DMS114 treated with DMSO at 0.1 percent for 48 hours (cell line): ENCODE data around the gene ZNF70.
"Not testable (repeated sequence)": the region's sequence is repeated elsewhere in the genome, so short reads cannot be mapped to it uniquely, and the experiment has no call there.

ENCODE experiments used
- DNase-seq: peaks from one replicate; lab custom pipeline; 2025; ENCODE audit not compliant: unreplicated experiment; lab: John Stamatoyannopoulos, UW

ZNF70 gene

DNA sequence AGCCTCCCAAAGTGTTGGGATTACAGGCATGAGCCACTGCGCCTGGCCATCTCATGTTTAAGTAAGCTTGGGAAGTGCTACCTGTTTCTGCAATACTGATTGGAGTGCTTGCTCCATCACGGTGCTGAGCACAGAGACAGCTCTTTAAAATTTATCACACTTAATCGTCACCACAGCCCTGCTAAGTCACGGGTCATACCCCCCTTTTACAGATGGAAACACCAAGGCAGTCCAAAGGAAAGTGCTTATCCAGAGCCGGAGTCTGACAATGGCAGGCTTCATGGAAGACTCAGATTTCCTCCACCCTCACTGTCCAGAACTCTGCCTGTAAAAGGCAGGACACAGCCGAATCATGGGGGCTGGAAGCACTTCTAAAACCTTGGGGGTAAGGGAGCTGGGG lies 9.1 kb upstream of the ZNF70 start:
- no peak for DNase-seq

DNA sequence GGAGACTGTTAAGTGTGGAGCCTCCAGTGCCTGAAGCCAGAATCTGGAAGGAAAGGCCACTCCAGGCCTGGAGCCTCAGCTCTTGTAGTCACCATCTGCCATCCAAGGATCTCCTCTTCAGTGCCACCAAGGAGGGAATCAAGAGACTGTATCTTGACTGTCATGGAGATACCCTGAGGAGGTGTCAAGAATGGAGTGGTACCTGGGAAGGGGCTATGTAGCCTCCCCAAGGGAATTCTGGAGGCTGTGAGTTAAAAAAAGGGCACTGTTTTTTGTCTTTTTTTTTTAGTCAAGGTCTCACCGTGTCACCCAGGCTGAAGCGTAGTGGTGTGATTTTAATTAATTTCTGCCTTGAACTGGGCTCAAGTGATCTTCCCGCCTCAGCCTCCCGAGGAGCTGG lies 8.7 kb upstream of the ZNF70 start:
- no peak for DNase-seq

DNA sequence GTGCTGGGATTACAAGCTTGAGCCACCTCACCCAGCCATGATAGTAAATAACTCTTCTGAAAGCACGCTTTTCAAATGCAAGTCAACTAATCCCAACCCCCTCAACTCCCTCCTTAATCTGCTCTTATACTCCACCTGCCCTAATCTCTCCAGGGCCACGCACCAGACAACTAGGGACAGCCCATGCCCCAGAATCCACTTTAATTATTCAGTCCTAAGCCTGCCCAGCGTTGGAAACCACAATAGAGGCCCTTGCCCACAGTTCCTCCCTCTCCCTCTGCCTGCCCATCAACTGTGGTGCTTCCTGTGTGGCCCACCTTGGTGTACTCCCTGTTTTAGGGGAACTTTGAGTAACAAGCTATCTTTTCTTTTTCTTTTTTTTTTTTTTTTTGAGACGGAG lies 6.0 kb upstream of the ZNF70 start:
- no peak for DNase-seq

DNA sequence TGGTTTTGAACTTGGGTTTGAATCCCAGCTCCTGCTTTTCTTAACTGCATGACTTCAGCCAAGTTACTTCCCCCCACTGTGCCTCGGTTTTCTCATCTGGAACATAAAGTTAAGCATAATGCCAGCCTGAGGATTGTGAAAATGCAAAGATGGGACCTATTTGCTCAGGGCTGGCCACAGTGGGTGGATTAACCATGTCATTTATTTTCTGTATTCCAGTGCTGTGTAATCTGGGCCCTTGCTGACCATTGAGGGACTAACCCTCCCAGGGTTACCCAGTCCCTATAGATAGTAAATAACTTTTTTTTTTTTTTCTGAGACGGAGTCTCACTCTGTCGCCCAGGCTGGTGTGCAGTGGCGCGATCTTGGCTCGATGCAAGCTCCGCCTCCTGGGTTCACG lies 4.8 kb upstream of the ZNF70 start:
- DNase-seq: no peak

DNA sequence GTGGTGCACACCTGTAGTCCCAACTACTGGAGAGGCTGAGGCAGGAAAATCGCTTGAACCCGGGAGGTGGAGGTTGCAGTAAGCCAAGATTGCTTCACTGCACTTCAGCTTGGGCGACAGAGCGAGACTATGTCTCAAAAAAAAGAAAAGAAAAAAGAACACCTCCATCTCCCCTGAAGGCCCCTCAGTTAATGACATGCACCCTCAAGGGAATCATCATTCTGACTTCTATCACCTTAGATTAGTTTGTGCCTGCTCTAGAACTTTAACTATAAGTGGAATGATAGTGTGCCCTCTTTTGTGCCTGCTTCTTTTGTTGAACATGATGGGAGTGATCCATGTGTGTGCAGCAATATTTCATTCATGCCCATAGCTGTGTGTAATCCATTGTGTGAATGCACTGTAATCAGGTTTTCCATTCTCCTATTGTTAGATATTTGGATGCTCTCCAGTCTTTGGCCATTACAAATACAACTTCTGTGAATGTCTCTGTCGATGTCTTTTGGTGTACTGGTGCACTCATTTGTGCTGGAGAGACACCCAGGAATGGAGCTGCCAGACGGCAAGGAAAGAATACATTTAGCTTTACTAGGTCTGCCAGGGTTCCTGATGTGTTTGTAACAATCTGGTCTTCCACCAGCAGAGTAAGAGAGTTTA lies 4.2 kb upstream of the ZNF70 start:
- DNase-seq: no peak

DNA sequence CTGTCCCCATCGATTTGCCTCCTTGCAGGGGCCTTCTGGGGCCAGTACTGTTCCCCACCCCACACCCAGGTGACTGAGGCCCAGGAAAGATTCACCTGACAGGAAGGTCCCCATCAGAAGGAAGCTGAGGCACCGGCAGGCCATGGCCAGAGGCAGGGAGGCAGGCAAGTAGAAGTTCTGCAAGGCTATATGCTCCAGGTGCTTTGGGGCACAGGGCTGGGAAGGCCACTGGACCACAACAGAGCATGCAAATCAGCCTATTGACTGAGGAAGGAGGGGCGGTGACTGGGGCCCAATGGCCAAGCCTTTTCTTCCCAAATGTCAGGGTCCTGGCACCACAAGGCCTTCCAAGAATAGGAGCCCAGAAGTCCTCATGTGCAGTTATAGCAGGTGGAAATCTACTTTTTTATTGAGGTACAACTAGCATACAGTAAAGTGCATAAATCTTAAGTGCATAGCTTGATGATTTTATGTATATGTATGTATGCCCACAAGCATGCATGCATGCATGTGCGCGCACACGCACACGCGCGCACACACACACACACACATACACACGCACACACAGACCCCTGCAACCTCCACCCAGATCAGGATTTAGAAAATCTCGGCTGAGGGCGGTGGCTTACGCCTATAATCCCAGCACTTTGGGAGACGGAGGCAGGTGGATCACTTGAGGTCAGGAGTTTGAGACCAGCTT lies 3.5 kb upstream of the ZNF70 start, which contains the start of gene VPREB3:
TSS of gene VPREB3 (minus strand) at position 206 of the 700 bp plus-strand sequence. CDS start at position 144, 62 bp downstream.
- no peak for DNase-seq

DNA sequence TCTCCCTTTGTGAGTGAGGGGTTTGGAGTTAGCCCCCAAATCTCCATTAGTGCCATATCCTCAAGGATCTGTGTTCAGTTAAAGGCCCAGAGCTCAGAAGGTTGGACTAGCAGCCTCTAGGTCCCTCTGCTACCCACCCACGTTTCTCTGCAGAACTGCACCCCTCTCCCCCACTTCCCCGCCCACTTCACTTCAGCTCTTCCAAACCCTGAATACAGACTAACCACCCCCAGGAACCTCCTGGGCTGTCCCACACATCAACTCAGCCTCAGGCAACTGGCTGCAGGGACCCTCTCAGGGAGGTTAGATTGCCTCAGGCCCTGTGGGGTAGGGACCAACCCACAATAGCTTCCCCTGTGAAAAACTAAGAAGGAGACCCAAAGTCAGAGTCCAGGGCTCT lies 2.5 kb upstream of the ZNF70 start:
- no peak for DNase-seq

DNA sequence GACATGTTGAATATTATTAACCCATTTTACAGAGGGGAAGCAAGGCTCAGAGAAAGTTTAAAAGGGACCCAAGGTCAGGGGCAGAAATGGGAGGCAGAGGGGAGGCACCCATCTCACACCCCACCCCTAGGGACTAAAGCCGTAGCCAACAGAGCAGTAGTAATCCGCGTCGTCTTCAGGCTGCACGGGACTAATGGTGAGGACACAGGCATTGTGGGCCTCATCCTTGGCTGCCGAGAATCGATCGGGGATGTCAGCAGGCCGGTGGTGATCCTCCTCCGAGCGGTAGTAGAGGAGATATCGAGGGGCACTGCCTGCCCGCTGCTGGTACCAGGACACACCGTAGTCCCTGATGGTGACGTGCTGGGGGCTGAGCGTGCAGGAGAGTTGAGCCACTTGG lies 1.8 kb upstream of the ZNF70 start:
- no peak for DNase-seq

DNA sequence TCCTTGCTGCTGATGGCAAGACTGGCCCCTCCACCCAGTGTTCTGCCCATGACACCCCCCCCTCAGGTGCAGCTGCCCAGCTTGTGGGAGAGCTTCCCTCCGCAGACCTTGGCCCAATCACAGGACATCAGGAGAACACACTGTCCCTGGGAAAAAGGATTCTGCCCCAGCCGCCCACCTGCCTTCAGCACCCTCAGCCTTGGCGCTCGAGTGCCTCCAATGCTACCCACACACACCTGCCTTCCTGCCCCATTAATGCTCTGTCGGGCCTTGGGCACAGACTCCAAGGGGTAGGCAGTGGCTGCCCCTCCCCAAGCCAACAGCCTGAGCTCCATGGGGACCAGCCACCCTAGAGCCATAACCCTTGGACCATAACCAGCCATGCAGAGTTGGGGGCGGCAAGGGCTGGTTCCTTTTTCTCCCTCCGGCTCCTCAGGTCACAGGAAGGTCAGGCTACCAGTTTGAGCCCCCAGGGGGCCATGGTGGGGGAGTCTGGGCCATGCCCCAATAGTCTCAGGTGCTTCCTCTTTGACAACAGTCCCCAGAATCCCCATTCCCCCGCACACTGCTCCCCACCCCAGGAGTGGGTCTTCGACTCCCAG lies 1.3 kb upstream of the ZNF70 start:
- no peak for DNase-seq

DNA sequence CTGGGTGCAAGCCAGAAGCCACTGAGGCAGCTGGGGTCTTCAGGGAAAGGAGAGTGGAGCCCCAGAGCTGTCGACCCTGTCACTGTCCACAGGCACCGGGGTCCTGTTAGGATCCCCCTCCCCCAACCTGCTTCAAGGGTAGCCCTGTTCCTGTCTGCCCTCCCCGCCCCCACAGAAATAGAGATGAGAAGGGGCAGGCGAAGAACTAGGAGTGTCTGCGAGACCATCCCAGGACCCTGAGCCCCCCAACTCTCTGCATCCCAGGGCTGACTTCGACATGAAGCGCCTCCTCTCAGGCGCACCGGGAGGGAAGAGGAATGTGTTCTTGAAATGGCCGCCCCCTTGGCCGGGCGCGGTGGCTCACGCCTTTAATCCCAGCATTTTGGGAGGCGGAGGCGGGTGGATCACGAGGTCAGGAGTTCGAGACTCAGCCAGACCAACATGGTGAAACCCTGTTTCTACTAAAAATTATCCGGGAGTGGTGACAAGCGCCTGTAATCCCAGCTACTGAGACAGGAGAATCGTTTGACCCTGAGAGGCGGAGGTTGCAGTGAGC lies 607 bp upstream of the ZNF70 start:
- DNase-seq: no peak

DNA sequence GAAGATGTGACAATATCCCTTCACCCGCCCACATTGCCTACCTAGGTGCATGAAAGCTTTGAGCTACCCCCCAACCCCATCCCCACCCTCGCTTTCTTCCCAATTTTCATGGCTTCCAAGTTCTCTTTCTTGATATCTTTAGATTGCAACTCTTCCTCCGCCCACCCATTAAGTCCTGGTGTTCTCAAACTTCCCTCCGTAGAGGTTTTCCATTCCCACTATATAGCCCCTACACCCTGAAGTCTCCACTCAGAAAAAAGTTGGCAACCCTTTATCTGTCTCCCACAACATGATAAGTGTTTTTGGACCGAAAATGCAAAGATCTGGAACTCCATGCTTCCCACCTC lies 572 bp downstream of the ZNF70 start:
- no peak for DNase-seq

DNA sequence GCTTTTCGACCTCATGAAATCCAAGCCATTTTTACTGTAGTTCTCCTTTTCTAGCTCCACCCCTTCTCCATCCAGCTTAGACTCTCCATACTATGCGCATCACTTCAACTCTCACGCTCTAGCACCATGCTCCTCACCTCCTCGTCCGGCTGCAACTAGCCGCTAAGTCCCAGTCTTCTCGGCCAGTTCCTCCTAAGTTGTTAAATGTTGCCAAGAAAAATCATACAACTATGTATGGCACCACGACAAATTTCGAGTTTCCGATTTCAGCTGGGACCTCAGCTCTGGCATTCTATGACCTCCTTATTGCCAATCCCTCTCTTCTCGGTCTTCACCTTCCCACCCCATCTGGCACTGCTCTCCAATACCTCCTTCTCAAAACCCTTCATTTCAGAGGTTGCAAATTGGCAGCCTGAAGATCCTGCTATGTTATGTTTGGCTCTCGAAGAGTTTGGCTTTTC lies 1.0 kb downstream of the ZNF70 start:
- DNase-seq: peak; percentile 18

DNA sequence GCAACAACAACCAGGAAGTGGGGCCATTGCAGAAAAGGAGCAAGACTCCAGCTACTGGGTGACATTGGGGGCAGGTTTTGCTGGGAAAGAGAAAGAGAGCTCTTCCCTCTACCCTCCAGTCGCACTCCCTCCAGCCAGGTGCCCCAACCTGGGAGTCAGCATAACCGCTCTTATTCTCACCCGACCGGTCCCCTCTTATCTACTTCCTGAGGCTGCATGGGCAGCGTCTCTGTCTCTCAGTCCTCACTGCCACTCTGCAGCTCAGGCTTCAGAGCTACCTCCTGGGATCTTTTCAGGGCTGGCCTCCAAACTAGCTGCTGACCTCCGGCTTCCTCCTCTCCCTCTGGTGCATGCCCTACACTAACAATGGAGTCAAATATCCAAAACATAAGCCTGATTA lies 5.1 kb downstream of the ZNF70 start:
- DNase-seq: no peak

DNA sequence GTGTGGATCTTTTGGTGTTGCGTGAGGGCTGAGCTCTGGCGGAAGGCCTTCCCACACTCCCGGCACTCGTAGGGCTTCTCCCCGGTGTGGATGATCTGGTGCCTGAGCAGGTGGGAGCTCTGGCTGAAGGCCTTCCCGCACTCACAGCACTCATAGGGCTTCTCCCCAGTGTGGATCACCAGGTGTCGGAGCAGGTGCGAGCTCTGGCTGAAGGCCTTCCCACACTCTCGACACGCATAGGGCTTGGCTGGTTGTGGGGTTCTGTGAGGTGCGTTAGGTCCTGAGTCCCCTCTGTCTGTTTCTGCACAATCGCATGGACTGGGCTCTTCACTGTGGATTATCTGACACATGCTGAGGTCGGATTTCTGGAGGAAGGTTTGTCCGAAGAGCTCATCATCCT lies 6.4 kb downstream of the ZNF70 start:
- DNase-seq: no peak

DNA sequence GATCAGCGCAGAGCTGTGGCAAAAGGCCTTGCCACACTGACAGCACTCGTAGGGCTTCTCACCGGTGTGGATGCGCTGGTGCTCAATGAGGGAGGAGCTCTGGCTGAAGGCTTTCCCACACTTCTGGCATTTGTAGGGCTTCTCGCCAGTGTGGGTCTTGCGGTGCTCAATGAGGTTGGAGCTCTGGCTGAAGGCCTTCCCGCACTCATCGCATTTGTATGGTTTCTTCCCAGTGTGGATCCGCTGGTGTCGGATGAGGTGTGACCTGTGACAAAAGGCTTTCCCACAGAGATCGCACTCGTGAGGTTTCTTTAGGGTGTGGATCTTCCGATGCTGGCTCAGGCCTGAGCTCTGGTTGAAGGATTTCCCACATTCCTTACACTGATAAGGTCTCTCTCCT lies 6.9 kb downstream of the ZNF70 start:
- DNase-seq: no peak

DNA sequence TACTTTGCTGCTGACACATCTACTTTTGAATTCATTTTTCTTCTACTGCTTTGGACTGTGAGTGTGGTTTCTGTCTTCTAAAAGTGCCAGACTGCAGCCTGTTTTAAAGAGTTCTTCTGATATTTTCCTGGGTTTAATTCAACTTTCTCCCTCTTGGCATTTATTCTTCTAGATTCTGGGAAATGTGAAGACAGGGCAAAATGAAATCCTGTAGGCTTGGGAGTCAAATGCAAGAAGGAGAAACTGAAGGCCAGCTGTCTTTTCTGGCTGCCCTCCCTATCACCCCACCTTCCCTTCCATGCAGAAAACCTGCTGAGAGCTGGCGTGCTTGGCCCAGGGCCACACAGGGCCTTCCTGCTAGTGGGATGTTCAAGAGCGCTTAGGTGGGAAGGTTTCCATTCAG lies 7.6 kb downstream of the ZNF70 start:
- DNase-seq: no peak

DNA sequence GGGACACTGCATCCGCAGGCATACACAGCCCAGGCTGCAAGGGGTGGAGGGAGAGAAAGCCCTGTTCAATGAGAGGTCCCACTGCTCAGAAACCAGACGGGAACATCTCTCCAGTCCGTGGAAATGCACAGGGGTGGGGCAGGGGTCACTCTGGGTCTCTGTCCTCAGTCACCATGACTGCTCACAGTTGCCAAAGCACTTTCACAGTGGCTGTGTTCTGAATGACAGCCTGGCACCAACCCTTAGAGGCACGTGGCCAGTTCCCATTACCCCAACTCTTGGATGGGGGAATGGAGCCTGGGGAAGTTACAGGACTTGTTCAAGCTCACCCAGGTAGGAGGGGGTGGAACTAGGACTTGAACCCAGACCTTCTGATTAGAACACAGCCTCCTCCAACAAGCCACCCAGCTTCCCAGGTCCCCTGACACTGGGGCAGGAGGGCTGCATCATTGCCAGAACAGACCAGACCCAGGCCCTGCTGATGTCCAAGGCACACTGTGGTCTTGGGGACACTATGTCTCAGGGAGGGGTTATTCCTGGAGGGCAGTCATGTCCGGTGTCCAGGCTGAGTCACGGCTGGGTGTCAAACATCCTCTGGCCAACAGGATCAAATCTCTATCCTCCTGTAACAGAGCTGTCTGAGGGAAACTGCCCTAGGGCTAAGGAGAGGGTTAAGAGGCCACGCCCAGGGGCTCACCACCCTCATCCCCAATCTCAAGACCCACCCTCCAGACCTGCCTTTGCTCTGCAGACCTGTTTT lies 8.2 kb downstream of the ZNF70 start:
- DNase-seq: no peak

DNA sequence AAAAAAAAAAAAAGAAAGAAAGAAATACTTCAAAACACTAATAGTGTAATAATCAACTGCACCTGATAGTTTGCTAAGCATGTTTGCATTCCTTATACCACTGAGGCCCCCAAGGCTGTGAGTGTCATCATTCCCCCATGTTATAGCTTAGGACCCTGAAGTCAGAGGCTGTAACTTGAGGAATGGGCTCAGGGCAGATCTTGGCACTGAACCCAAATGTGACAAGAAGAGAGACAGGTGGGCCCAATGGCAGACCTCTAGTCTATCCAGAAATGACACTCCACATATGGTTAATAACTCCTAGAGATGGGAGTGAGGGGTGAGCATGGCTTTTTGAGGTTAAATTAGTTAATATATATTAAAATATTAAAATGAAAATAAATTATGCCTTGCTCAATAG lies 13.2 kb downstream of the ZNF70 start:
- DNase-seq: no peak

DNA sequence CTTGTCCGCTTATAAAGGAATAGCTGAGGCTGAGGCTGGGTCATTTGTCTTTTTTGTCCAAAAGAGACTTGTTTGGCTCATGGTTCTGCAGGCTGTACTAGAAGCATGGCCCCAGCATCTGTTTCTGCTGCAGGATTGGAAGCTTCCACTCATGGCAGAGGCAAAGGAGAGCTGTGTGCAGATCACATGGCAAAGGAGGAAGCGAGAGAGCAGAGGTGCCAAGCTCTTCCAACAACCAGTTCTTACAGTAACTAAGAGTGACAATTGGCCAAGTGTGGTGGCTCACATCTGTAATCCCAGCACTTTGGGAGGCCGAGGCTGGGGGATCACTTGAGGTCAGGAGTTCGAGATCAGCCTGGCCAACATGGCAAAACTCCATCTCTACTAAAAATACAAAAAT lies 22.8 kb downstream of the ZNF70 start:
- not testable (repeated sequence) for DNase-seq

DNA sequence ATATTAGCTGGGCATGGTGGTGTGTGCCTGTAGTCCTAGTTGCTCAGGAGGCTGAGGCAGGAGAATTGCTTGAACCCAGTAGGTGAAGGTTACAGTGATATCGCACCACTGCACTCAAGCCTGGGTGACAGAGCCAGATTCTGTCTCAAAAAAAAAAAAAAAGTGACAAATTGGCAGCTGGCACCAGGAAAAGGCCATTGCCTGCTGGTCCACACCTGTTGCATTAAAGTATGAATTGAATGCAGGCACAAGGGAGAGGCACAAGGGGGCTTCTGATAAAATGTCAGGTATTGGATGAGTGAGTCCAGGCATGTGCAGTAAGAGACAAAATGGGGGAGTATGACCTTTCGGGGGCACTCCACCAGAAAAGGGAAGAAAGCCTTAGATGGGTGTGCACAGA lies 28.2 kb downstream of the ZNF70 start:
- DNase-seq: no peak

DNA sequence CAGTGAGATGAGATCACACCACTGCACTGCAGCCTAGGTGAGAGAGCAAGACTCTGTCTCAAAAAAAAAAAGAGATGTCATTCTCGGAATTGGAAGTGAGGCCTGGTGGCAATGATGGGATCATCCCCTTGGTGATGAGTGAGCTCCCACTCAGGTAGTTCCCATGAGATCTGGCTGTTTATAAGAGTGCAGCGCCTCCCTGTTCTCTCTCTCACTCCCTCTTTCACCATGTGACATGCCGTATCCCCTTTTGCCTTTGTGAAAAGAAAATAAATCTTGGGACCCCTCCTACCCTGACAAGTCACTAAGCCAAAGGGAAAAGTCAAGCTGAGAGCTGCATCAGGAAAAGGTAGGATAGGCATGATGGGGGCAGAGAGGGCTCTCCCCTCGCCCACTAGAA lies 28.8 kb downstream of the ZNF70 start:
- no peak for DNase-seq

DNA sequence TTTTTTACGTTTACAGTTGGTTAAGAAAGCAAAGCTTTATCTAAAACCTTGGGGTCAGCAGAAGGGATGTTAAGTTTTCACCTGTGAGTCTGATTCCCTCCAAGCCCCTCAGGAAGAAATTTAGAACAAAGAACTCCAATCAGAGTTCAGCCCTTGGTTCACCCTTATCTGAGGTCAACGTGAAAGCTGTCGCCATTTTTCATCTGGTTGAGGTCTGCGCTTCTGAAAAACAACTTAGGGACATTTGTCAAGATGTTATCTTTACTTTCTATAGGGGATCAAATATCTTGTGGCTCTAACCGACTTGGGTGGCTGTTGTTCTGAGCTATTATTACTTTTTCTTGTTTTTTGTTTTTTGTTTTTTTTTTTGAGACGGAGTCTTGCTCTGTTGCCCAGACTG lies 30.1 kb downstream of the ZNF70 start:
- no peak for DNase-seq
